Sigmoid colon (tissue), 7 donors: ENCODE data around the gene SLC4A7. TPM values are rescaled to one million over a fixed set of nuclear protein-coding genes. Genes with fewer than 3 reads are reported as not detected.
"Not testable (repeated sequence)": the region's sequence is repeated elsewhere in the genome, so short reads cannot be mapped to it uniquely, and the experiment has no call there.

ENCODE experiments used
- DNase-seq: peaks from one replicate; pipeline ENCODE4 v3.0.0-alpha.2; 2019
- H3K27ac ChIP-seq, 4 donors: fragments of 200-600 bp; sonication (generic); one replicate each; pipeline ENCODE4 v1.5.1; 2016 to 2019; ENCODE audit warnings: mild to moderate bottlenecking in 1 of 4
- H3K27me3 ChIP-seq, 3 donors: fragments of 200-600 bp; sonication (generic); one replicate each; pipeline ENCODE4 v1.5.1; 2019; ENCODE audit warnings: mild to moderate bottlenecking in 1 of 3
- H3K36me3 ChIP-seq, 4 donors: fragments of 200-600 bp; sonication (generic); one replicate each; pipeline ENCODE4 v1.5.1; 2016 to 2019
- H3K4me1 ChIP-seq, 4 donors: fragments of 200-600 bp; sonication (generic); one replicate each; pipeline ENCODE4 v1.5.1; 2017 to 2019
- H3K4me3 ChIP-seq, 4 donors: fragments of 200-600 bp; sonication (generic); one replicate each; pipeline ENCODE4 v1.5.1; 2017 to 2019; ENCODE audit warnings: mild to moderate bottlenecking in 2 of 4, moderate library complexity in 1 of 4
- H3K9me3 ChIP-seq, 4 donors: fragments of 200-600 bp in 3 of 4; sonication (generic) in 3 of 4; one replicate each; pipeline versions ENCODE4 v1.5.1 to v1.6.1; 2013 to 2019
- CTCF ChIP-seq, 4 experiments: fragments of 450-650 bp in 3 of 4; fragments of 200-600 bp in 1 of 4; IDR thresholded peaks; one replicate each; pipeline ENCODE4 v1.5.1; 2016 to 2019; ENCODE audit warnings: antibody characterized with exemption in 4 of 4, mild to moderate bottlenecking in 3 of 4, moderate library complexity in 2 of 4
- EP300 ChIP-seq, 4 donors: sonication (generic); formaldehyde crosslinking; IDR thresholded peaks; one replicate each; pipeline ENCODE4 v1.6.1; 2017; ENCODE audit warnings: antibody characterized with exemption in 4 of 4
- POLR2A ChIP-seq, 2 donors: fragments of 450-650 bp; IDR thresholded peaks; one replicate each; pipeline ENCODE4 v1.6.1; 2016; ENCODE audit warnings: antibody characterized with exemption in 2 of 2, mild to moderate bottlenecking in 2 of 2, moderate library complexity in 2 of 2
- POLR2AphosphoS5 ChIP-seq, 4 donors: sonication (generic); formaldehyde crosslinking; IDR thresholded peaks; one replicate each; pipeline ENCODE4 v1.6.1; 2017; ENCODE audit warnings: antibody characterized with exemption in 4 of 4
- WGBS, 2 donors: extraction: QIAGEN DNeasy Blood & Tissue Kit; methylation state at CpG; one replicate each; pipeline ENCODE4 v1.1.7; 2013; 5-methylcytosine and 5-hydroxymethylcytosine counted together
- intact Hi-C: fragments of 100-400 bp; cut with DNase I; formaldehyde crosslinking; loops from one replicate; pipeline ENCODE4 v1.15.1; 2023
- polyA plus RNA-seq, 3 donors: library from polyadenylated mRNA; stranded (reverse); fragments of 200-250 nt; gene quantifications; one replicate each; pipeline ENCODE4 v1.2.3, GENCODE V29; 2013
- total RNA-seq, 4 donors: library from RNA; depleted of rRNA; stranded (reverse); fragments of >200 nt; gene quantifications; one replicate each; pipeline ENCODE4 v1.1.0, GENCODE V29; 2016
- donor health status: healthy with polysubstance abuse.
- donor health status: Bipolar disorder and iron deficiency.
- donor health status: healthy.

The SLC4A7 gene
- total and polyA plus RNA-seq, 7 donors, result 1.6 to 91.0 (median 63.8) TPM

- no peaks in the 10 kb centered on the region for H3K27me3 ChIP-seq
- WGBS, 2 donors, result 86 to 89% methylated on average over 1 of the region's 1 CpG
- H3K4me1 ChIP-seq, result peaks cover 0 to 17% (median 0%) of the 10 kb centered on the region in 4 donors
- H3K36me3 ChIP-seq, result peaks cover 0 to 41% (median 17%) of the 10 kb centered on the region in 4 donors
- TF ChIP-seq POLR2A (IDR thresholded peaks at IDR 0.05), result no peak
- peak in 1 of 4 donors; percentile 10 for TF ChIP-seq EP300 (IDR thresholded peaks at IDR 0.05)
- TF ChIP-seq CTCF (IDR thresholded peaks at IDR 0.05), result no peak
- peak in 3 of 4 donors; percentile 40 to 72 (median 72) for TF ChIP-seq POLR2AphosphoS5 (IDR thresholded peaks at IDR 0.05)
- intact Hi-C loops, result no loop called here
- peak overlapping the region in 3 of 4 donors; percentile 35 to 65 (median 52) for H3K27ac ChIP-seq
- no peaks in the 10 kb centered on the region for H3K9me3 ChIP-seq
- DNase-seq, result no peak
- no peak overlapping the region for H3K4me3 ChIP-seq
These were observed 69.0 kb downstream of the SLC4A7 start for GRCh38 chr3:27415202-27415601.

GRCh38 chr3:27392950-27393679 is 91.1 kb downstream of the SLC4A7 start:
- Histone ChIP-seq H3K27ac (peak overlapping the region in 2 of 4 donors; percentile 44 to 49), H3K27me3 (no peaks in the 10 kb centered on the region), H3K4me1 (peaks cover 0 to 18% (median 3%) of the 10 kb centered on the region in 4 donors), H3K9me3 (no peaks in the 10 kb centered on the region), H3K4me3 (no peak overlapping the region), H3K36me3 (peaks cover 0 to 71% (median 7%) of the 10 kb centered on the region in 4 donors)
- 43 to 53% methylated on average over 3 of the region's 3 CpGs for WGBS, 2 donors
- no peak for DNase-seq
- intact Hi-C loops, result no loop called here
- TF ChIP-seq EP300 (IDR thresholded peaks at IDR 0.05) (no peak), POLR2A (IDR thresholded peaks at IDR 0.05) (no peak), POLR2AphosphoS5 (IDR thresholded peaks at IDR 0.05) (no peak), CTCF (IDR thresholded peaks at IDR 0.05) (no peak)

GRCh38 chr3:27392414-27392813 is 91.8 kb downstream of the SLC4A7 start:
- intact Hi-C loops, H3K4me3 ChIP-seq, H3K27me3 ChIP-seq, DNase-seq, H3K9me3 ChIP-seq: not testable (repeated sequence)
- Histone ChIP-seq H3K36me3 (peaks cover 0 to 64% (median 5%) of the 10 kb centered on the region in 4 donors), H3K27ac (peak overlapping the region in 3 of 4 donors; percentile 10 to 49 (median 44)), H3K4me1 (peaks cover 0 to 25% (median 6%) of the 10 kb centered on the region in 4 donors)
- 95% methylated on average over 10 of the region's 10 CpGs for WGBS, 2 donors

GRCh38 chr3:27391796-27392195 is 92.4 kb downstream of the SLC4A7 start:
- no peak for DNase-seq
- Histone ChIP-seq H3K4me3 (no peak overlapping the region), H3K27me3 (no peaks in the 10 kb centered on the region), H3K27ac (peak overlapping the region in 3 of 4 donors; percentile 10 to 49 (median 44)), H3K36me3 (peaks cover 0 to 58% (median 2%) of the 10 kb centered on the region in 4 donors), H3K4me1 (peaks cover 0 to 31% (median 11%) of the 10 kb centered on the region in 4 donors), H3K9me3 (no peaks in the 10 kb centered on the region)
- WGBS, 2 donors, result 86 to 93% methylated on average over 1 of the region's 1 CpG
- no peak for TF ChIP-seq POLR2A (IDR thresholded peaks at IDR 0.05)
- TF ChIP-seq EP300 (IDR thresholded peaks at IDR 0.05), result no peak
- no peak for TF ChIP-seq POLR2AphosphoS5 (IDR thresholded peaks at IDR 0.05)
- TF ChIP-seq CTCF (IDR thresholded peaks at IDR 0.05), result no peak
- intact Hi-C loops, result no loop called here

- Histone ChIP-seq H3K4me1 (peaks cover 0 to 33% (median 13%) of the 10 kb centered on the region in 4 donors), H3K27ac (peak overlapping the region in 3 of 4 donors; percentile 35 to 56 (median 41)), H3K27me3 (no peaks in the 10 kb centered on the region), H3K4me3 (no peak overlapping the region), H3K36me3 (peaks cover 0 to 52% (median 7%) of the 10 kb centered on the region in 4 donors), H3K9me3 (no peaks in the 10 kb centered on the region)
- TF ChIP-seq POLR2AphosphoS5 (IDR thresholded peaks at IDR 0.05) (peak in 2 of 4 donors; percentile 42 to 43), EP300 (IDR thresholded peaks at IDR 0.05) (no peak), CTCF (IDR thresholded peaks at IDR 0.05) (no peak)
- intact Hi-C loops, result no loop called here
- DNase-seq, result peak; percentile 71
- 97 to 100% methylated on average over 1 of the region's 1 CpG for WGBS, 2 donors
These were observed 96.6 kb downstream of the SLC4A7 start for GRCh38 chr3:27387625-27388024.
